T-helper 1 cell (primary cell): ENCODE data around the gene ETV5.

Source experiments
- DNase-seq, 5 donors: peaks; one replicate each; pipeline ENCODE4 v3.0.0-alpha.2; 2012 to 2020
- total RNA-seq, 4 donors: gene quantifications; one replicate each; lab custom pipeline; 2026; lab: John Stamatoyannopoulos, UW

Gene ETV5
- 0.12 to 0.46 (median 0.33) reads per million in 4 donors for total RNA-seq

DNA sequence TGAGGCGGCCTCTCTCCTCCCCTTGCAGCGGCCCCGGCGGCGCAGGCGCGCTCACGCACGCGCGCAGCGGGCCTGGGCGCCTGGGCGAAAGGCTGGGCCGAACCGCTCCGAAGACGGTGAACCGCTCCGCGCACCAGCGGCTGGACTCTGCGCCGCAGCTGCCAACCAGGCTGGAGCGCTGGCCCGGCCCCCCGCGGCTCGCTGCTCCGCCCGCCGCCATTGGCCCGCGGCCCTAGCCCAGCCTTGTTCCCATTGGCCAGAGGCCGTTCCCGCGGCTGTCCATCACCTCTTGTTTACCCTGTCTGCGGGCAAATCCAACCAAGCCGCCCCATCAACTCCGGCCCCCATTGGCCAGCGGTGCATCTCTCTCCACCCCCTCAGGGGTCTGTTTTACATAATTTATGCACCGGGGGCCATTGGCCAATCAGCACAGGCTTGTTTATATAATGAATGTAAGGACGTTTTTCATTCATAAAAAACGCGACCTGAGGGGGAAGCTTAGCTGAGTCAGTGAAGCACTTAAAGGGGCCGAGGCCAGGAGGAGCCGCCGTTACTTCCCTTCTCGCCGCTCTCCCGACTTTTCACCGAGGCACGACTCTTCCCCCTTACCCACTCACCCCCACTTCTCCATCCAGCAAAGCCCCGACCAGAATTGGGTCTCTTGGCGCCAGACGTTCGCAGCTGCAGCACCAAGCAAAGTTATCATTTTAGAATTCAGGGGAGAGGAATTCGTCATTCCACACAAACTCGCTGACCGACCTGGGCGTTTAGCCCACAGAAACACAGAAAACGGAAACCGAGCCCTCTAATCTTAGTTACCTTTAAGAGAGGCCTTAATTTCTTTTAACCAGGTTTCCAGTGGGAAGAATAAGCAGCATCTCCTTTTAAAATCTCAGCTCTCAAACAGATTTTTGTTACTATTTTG lies at the start of gene ETV5:
Gene ETV5 (minus strand): TSS at position 149 of the 925 bp plus-strand sequence. CDS start 3,221 bp downstream, outside the sequence.
- DNase-seq, result peak; percentile 69 to 98 (median 83)

DNA sequence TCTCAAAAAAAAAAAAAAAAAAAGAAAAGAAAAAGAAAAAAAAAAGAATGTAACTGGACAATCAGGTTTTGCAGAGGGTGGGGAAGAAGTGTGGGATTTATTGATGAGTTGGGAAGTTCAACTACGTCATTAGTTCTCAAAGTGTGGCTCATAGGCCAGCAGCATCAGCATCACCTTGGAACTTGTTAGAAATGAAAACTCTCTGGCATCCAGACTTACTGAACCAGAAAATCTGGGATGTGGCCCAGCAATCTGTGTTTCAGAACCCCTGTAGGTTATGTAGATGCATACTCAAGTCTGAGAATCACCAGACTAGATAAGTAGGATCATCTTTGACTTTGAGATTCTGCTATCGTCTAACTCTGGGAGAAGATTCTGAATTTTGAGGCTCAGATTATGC lies 45.8 kb upstream of the ETV5 start:
- DNase-seq, result no peak

DNA sequence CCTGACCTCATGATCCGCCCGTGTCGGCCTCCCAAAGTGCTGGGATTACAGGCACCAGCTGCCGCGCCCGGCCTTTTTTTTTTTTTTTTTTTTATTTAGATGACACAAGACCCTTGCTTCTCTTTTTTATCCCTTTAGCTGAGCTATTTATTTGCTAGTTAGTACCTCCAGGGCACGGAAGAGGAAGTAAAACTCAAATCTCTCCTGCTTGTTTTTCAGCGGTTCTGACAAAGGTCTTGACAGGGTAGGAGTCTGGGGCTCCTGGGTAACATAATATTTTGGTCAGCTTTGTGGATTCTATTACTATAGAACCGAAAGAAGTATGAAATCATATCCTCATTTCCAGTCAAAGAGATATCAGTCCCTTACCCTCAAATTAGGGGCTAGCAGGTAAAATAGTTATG lies 44.0 kb upstream of the ETV5 start:
- peak in 1 of 5 donors; percentile 62 for DNase-seq

DNA sequence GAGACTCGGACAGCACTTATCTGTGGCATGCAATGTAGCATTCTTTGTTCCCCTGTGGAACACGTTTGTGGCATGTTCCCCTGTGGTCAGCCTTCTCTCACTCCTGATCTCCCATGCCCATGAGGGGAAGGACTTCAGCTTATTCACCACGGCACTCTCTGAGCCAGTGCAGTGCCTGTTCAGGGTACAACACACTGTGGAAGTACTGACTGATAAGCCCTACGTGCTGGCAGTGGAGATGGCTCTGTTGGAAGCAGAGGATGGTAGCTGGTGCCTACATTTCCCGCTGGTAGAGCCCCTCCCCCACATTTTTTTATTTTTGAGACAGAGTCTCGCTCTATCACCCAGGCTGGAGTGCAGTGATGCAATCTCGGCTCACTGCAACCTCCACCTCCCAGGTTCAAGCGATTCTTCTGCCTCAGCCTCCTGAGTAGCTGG lies 43.5 kb upstream of the ETV5 start:
- DNase-seq, result no peak

DNA sequence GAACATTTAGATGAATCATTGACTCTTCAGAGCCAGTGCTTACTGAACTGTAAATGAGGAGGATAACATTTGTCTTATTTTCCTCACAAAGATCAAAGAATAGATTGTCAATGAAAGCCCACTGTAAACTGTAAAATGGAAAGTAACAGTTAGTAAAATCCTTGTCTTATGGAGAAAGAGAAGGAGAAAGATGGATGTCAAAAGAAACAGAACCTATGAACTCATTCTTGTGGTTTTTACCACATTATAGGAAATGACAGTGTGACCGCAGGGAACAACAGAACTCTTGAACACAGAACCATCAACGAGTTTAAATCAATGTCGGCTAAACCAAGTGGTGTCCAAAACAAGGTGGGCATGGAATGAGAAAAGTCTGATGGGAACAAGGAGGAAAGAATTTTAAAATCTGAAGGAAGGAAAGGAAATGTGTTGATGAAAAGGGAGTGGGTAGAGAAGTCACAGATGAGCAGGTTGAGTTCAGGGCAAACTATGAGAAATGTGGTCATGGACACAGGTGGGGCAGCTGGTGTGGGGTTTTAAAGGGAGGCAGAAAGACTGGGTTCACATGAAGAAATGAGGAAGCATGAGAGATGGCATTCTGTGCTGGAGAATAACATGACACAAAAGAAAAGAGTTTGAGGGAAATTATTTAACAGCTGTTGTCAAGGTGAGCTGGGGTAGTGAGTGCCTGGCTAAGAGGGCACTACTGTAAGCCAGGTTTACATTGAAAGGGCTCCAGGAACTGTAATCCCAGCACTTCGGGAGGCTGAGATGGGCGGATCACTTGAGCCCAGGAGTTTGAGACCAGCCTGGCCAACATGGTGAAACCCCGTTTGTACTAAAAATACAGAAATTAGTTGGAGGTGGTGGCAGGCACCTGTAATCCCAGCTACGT lies 42.4 kb upstream of the ETV5 start:
- DNase-seq, result peak in 1 of 5 donors; percentile 76

DNA sequence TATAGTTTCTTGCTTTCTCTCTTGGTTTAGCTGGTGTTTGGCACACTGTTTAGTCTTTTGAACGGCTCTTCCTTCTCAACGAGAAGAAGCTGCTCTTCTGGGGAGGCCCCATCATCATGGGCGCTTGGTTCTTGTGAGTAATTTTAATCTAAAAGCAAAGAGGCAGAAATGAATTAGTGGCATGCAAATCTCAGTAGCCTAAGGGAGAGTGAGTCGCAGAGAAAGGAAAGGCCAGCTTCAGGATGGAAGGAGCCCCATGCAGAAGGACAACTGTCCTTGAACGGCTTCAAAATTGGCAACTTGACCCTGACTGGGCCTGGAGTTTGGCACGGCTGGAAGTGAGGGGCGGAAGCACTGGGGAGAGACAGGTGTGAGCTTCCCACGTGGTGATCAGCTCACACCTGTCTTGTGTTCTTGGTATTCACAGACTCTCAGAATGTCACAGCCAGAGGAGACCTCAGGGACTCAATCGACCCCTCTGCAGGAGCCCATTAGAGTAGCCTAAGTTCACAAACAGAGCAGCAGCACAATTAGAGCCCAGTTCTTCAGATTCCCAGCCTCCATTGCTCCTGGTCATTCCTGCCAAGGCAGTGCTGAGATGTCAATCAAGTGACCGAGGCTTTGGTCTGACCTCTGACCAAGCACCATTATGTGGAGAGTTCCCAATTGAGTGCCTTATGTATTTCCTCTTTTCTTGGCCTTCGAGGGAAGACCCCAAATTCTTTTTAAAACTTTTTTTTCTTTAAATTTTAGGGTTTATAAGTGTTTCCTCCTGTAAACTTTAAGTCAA lies 41.3 kb upstream of the ETV5 start:
- DNase-seq, result no peak

DNA sequence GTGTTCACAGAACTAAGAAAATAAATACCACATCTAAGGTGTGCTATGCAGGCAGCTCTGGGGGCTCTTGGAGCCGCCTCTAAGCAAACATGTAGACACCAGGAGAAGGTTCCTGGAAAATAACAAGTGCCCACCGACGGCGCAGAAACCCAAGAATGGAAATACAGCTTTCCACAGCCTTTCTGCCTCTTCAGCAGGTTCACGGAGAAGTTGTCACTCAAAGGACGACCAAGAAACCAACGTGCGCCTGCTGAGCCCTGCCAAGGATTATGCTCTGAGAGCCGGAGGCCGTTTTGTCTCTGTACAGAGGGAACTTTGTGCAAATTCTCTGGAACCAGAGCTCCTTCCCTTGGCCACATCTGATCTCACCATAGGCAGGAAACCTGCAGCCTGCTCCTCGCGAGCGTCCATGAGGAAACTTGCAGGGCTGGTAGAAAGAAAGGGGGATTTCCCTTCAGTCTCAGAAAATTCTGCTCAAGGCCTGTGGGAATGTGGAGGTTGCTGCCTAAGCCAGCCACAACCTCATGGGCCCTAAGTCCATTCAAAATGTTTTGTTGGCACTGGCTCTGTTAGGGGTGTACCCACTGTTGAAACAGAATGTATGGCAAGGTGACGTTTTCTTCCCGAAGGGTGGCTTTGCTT lies 40.6 kb upstream of the ETV5 start:
- no peak for DNase-seq

DNA sequence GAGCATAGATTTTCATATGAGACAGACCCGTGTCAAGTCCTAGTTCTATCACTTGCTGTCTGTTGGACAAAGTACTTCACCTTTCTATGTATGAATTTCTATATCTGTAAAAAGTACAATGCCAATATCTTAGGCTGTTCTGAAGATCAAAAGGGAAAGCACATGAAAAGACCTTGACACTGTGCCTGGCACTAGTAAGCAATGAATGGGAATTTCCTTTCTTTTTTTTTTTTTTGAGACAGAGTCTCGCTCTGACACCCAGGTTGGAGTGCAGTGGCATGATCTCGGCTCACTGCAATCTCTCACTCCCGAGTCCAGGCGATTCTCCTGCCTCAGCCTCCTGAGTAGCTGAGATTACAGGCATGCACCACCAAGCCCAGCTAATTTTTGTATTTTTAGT lies 35.4 kb upstream of the ETV5 start:
- no peak for DNase-seq

DNA sequence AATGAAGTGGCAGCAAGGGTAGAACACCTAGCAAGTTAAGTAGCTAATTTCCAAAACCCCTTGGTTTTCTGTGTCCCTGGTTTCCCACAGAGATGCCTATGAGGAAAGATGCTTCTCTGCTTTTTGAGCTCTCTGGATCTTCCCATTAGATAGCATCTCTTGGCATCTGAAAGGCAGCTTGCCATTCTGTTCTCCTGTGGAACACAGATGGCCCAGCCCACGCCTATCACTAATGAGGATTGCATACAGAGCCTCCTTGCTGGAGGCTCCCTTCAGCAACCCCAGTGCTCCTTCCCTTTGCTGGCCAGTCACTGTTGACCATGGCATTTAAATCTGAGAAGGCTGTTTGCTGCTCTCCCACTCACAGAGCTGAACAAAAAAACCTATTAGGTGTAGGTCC lies 34.4 kb upstream of the ETV5 start:
- no peak for DNase-seq

DNA sequence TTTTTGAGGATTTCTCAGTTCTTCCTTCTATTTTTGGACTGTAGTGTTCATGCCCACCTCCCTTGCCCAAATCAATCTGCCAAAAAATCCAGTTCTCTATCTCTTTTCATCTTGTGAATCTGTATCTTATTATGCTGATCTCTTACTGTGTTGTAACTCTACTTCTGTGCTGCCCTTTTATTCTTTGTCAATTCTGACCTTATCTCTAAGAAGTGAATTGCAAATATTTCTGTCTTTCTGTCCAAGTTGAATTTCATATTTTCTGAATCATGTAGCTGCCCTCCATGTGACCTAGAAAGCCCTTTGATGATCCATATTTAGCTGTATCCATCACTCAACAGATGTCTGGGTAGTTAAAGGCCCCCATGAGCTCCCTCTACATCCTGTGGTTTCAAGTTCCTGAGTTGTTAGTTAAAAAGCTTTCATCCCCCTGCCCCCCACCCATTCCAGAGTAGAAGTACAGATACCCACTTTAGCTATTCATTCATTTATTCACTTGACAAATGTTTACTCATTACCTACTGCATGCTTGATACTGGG lies 33.6 kb upstream of the ETV5 start:
- no peak for DNase-seq

DNA sequence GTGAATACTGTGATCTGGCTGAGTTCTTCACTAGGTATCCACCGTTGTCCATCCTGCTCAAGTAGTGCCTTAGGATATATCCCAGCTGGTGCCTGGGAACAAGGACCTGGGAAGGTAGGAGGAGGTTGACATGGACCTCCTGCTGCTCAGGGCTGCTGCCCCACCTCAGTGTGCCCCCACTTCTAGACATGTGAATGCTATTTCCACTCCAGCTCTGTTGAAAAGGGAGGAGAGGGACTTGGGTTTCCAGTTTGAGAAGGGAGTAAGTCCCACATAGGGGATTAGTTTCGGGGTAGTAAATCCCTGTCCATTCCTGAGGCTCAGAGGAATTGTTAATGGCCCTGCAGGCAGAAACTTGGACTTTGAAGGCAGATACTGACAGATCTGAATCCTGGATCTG lies 32.9 kb upstream of the ETV5 start:
- no peak for DNase-seq

DNA sequence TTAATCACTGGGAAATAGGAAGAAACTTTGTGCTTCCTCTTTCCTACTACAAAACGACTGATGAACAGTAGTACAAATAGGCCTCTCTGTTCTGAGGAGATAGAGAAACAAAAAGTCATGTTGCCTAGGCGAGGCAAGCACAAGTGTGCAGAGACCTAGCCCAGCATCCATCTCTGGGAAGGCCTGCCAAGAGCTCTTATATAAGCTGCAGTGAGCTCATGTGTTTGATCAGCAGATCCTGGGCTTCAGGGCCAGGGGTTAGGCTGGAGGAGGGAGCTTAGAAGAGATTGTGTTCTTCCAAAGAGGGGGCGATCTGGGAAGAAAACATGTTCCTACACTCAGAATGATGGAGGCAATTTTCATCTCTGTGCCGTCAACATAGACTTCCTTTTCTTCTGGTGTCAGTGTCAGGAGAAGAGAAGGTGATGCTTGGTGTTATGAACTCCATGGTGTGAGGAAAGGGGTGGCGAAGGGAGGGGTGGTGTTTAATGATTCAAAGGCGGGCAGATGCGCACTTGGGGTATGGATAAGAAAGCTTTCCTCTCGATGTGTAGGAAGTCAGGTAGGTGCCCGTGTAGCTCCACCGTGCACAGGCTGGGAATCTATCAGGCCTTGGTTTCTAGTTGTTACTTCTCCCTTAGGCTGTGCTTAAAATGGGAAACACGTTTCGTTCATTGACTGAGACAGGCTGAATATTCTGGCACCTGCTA lies 29.5 kb upstream of the ETV5 start:
- no peak for DNase-seq

DNA sequence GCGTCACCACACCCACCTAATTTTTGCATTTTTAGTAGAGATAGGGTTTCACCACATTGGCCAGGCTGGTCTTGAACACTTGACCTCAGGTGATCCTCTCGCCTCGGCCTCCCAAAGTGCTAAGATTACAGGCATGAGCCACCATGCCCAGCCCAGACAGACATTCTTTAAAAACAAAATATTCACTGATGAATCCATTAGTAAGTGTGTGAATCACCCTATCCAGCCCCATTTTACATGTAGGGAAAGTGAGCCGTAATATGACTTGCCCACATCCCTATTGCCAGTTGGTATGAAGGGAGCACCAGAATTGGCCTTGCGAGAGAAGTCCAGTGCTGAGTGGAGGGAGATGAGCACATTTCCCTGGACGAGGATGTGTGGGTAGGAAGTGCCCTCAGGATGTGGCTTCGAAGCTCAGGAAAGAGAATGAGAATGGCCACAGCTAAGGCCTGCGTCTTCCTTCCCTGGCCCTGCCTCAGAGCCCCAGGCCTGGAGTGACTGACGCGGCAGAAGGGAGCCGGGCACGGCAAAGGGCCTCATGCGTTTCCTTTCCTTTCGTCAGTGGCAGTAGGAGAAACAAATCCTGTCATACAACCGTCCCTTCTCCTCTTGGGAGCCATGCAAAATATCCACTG lies 28.3 kb upstream of the ETV5 start:
- no peak for DNase-seq

DNA sequence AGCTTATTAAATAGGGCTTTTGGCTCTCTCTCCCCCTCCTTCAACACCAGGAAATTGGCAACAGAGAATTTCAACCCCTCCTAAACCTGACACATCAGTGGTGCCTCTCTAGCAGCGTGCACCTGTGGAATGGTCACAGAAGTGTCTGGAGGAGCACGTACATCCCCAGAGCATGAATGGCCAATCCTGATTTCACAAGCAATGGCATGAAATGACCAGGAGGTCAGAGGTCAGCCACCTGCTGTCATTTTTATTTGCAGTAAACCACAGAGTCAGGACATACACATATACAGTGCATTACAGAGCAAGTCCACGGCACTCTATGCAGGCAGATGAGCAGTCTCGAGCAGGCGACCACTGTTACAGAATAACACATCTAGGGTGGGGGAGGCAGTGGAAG lies 25.1 kb upstream of the ETV5 start:
- no peak for DNase-seq

DNA sequence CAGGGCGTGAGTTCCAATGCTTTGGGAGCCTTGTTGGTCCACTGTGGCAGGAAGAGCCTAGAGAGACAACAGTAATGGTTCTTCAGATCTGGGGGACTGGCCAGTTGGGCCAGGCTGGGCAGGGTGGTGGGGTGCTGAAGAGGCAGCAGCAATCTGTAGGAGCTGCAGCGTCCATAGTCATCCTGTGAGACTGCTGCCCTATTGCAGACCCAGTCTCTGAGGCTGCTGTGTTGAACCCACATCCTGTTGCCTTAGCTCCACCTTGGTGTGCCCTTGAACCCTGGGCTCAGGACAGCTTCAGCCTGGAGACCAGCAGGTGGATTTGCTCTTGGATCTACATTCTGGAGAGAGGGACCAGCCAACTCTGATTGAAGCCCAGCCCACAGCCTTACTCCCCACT lies 23.6 kb upstream of the ETV5 start:
- DNase-seq, result peak in 1 of 5 donors; percentile 18

DNA sequence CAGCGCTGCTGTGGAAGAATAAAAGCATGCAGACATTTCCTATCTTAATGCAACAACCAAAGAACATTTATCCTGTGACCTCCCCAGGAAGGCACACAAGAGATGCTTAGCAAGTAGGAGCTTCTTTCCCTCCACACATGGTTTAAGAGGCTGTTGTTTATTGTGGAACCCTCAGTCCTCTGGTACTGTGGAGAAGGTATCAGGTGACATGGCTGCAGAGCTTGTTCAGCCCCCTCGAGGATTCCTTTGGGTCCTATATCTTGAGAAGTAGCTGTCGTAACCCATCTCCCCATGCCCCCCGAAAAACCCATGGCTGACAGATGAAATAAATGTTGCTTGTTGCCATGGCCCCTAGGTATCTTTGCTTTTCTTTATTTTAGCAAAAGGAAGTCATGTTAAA lies 20.3 kb upstream of the ETV5 start:
- no peak for DNase-seq

DNA sequence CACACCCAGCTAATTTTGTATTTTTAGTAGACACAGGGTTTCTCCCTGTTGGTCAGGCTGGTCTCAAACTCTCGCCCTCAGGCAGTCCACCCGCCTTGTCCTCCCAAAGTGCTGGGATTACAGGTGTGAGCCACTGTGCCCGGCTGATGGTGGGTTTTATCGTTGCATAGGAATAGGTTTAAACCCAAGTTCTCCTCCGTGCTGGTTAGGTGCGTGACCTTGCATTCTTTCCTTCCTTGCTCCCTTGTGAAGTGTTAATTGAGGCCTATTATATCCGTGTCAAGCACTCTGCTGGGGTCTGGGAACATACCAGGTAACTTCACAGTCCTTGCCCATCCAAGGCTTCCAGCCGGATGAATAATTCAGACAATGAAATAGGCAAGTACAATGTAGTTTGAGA lies 19.3 kb upstream of the ETV5 start:
- no peak for DNase-seq

DNA sequence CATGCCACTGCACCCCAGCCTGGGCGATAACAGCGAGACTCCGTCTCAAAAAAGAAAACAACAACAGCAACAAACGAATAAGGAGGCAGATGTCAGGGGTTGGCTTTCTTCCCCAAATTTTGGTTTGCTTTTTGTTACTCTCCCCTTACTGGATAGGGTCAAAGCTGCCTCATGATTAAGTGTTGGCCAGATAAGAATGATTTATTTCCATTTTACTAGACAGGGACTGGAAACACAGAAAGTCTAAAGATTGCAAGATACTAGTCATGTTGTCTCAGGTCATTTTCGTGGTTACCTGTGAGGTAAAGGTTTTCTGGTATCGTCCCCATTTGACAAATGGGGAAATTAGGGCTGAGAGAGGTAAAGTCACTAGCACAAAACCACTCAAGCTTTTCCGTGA lies 18.6 kb upstream of the ETV5 start:
- no peak for DNase-seq

DNA sequence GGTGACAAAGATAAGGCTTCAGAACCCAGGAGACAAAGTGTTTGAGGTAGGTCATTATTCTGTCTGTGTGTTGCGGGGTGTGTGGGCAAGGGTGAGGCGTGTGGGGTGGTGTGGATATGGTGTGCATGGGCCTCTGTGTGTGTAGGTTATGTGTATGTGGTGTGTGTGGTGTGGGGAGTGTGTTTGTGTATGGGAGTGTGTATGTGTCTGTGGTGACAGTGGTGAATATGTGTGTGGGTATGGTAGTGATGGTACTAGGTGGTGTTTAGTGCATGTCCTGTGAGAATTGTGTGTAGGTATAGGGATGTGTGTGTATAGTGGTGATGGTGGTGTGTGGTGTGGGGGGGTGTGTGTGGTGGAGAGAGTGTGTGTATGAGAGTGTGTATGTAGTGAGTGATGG lies 16.2 kb upstream of the ETV5 start:
- no peak for DNase-seq

DNA sequence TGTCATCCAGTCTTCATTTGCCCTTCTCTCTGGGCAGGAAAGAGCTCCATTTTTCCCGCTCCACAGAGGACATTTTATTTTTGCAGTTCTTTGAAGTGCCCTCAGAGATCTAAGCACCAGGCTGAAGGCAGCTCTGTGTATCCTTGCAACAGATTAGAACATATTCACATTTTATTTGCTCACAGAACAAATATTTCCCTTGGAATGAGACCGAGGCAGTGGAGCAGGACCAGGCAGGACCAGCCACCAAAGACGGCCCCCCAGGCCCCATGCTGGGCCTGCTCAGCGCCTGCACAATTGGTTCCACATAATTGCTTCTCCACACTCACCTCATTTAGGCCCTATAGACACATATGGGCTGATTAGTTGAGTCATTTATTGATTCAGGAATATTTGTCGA lies 15.7 kb upstream of the ETV5 start:
- no peak for DNase-seq

DNA sequence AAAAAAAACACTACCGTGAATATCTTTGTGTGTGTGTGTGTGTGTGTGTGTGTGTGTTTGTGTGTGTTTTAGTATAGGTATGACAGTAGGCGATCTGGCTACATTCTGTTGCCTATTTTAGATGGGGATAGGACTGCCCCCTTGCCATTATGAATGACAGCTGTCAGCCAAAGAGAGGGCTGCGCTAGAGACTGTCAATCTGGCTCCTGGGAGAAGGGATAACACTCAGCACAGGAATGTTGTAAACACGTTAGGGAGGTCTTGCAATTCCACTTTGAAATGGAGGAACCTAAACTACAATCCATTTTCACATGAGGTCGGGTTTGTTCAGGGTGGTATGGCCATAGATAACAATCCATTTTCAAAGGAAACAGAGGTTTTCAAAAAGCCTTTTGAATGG lies 14.1 kb upstream of the ETV5 start:
- DNase-seq, result no peak
